Left hindlimb (tissue), 1 donor: Measurements from ENCODE around the gene DRD2.

Source experiments
- DNase-seq: peaks from one replicate; pipeline ENCODE4 v3.0.0-alpha.2; 2018

DRD2 gene

DNA sequence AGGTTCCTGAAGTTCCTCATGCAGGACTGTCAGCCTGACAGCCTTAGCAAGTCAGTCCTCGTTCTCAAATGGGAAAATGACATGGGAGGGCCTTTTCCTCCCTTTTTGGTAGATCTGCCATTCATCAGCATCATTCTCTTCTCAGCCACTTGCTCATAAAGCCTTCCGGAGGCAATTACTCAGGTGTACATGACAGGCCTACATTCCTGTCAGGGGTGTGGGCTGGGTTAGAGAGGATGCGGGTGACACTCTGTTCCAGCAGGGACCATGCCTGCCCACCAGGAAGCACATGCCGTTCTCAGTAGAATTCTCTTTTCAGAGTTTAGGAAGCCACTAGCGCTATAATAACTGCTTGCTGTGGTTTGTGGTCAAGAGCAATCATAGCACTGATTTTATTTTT, 111.8 kb downstream of the DRD2 start:
- DNase-seq = no peak
